Panc1 (cell line): ENCODE measurements around the gene INF2.

Experiments used
- CTCF ChIP-seq: fragments of 450-650 bp; IDR thresholded peaks from 2 replicates; pipeline ENCODE4 v1.5.1; 2017; ENCODE audit warnings: mild to moderate bottlenecking
- POLR2AphosphoS5 ChIP-seq: IDR thresholded peaks from 2 replicates; pipeline ENCODE4 v1.6.1; 2012; ENCODE audit warnings: mild to moderate bottlenecking, low read depth, low read length, moderate library complexity
- SIN3A ChIP-seq: IDR thresholded peaks from 2 replicates; pipeline ENCODE4 v1.6.1; 2012; ENCODE audit warnings: low read depth, mild to moderate bottlenecking, low read length, moderate library complexity, borderline replicate concordance; ENCODE audit not compliant: insufficient read depth
- TCF7L2 ChIP-seq: IDR thresholded peaks from 2 replicates; pipeline ENCODE4 v1.6.1; 2011; ENCODE audit warnings: mild to moderate bottlenecking, low read depth, low read length, inconsistent platforms
- TF ChIP-seq, protein P1 (sequence below), 2 experiments: IDR thresholded peaks; 2 replicates each; pipeline ENCODE4 v1.6.1; 2011 to 2012; ENCODE audit warnings: low read depth in 2 of 2, control low read depth in 1 of 2, low read length in 1 of 2, mild to moderate bottlenecking in 1 of 2, moderate library complexity in 1 of 2; ENCODE audit not compliant: insufficient read depth in 1 of 2

GRCh38 chr14:104732355-104732804 is 43.0 kb downstream of the INF2 start:
- no peak for TF ChIP-seq CTCF
- TF ChIP-seq, protein P1, sequence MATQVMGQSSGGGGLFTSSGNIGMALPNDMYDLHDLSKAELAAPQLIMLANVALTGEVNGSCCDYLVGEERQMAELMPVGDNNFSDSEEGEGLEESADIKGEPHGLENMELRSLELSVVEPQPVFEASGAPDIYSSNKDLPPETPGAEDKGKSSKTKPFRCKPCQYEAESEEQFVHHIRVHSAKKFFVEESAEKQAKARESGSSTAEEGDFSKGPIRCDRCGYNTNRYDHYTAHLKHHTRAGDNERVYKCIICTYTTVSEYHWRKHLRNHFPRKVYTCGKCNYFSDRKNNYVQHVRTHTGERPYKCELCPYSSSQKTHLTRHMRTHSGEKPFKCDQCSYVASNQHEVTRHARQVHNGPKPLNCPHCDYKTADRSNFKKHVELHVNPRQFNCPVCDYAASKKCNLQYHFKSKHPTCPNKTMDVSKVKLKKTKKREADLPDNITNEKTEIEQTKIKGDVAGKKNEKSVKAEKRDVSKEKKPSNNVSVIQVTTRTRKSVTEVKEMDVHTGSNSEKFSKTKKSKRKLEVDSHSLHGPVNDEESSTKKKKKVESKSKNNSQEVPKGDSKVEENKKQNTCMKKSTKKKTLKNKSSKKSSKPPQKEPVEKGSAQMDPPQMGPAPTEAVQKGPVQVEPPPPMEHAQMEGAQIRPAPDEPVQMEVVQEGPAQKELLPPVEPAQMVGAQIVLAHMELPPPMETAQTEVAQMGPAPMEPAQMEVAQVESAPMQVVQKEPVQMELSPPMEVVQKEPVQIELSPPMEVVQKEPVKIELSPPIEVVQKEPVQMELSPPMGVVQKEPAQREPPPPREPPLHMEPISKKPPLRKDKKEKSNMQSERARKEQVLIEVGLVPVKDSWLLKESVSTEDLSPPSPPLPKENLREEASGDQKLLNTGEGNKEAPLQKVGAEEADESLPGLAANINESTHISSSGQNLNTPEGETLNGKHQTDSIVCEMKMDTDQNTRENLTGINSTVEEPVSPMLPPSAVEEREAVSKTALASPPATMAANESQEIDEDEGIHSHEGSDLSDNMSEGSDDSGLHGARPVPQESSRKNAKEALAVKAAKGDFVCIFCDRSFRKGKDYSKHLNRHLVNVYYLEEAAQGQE (IDR thresholded peaks at IDR 0.05; ENCODE audit: insufficient read depth in 1 of 2, low read depth in 2 of 2, low read length in 1 of 2) = no peak
- no peak for TF ChIP-seq SIN3A
- no peak for TF ChIP-seq POLR2AphosphoS5
- TF ChIP-seq TCF7L2 = no peak
